Loucy (cell line): Measurements from ENCODE around the gene ARHGAP28.

ENCODE experiments used
- H2AFZ ChIP-seq: fragments of 200-600 bp; sonication (generic); 2 replicates; pipeline ENCODE4 v1.6.0; 2016; ENCODE audit warnings: antibody characterized with exemption, mild to moderate bottlenecking, low read length, moderate library complexity
- H3F3A ChIP-seq: fragments of 200-600 bp; 2 replicates; pipeline ENCODE4 v1.6.0; 2016; ENCODE audit warnings: antibody characterized with exemption, low read depth, mild to moderate bottlenecking
- H3K27me3 ChIP-seq: fragments of 200-600 bp; sonication (generic); 2 replicates; pipeline ENCODE4 v1.6.1; 2014; ENCODE audit warnings: low read length, mild to moderate bottlenecking; ENCODE audit not compliant: insufficient read depth, poor library complexity, severe bottlenecking
- H3K36me3 ChIP-seq: fragments of 200-600 bp; sonication (generic); 2 replicates; pipeline ENCODE4 v1.6.1; 2016; ENCODE audit warnings: low read length; ENCODE audit not compliant: insufficient read depth
- H3K4me1 ChIP-seq: fragments of 200-600 bp; sonication (generic); 2 replicates; pipeline ENCODE4 v1.5.1; 2014; ENCODE audit warnings: low read length, mild to moderate bottlenecking; ENCODE audit not compliant: insufficient read depth, poor library complexity, severe bottlenecking
- H3K4me2 ChIP-seq: fragments of 200-600 bp; sonication (generic); 2 replicates; pipeline ENCODE4 v1.6.0; 2014; ENCODE audit warnings: antibody characterized with exemption, low read length, low read depth, mild to moderate bottlenecking; ENCODE audit not compliant: poor library complexity, severe bottlenecking
- H3K4me3 ChIP-seq: fragments of 200-600 bp; sonication (generic); 2 replicates; pipeline ENCODE4 v1.5.1; 2014; ENCODE audit warnings: low read length, mild to moderate bottlenecking, mixed read lengths; ENCODE audit not compliant: poor library complexity, severe bottlenecking
- H3K79me2 ChIP-seq: fragments of 200-600 bp; sonication (generic); 2 replicates; pipeline ENCODE4 v1.6.1; 2014; ENCODE audit warnings: low read length; ENCODE audit not compliant: insufficient read depth
- H3K9ac ChIP-seq: fragments of 200-600 bp; sonication (generic); 2 replicates; pipeline ENCODE4 v1.6.0; 2014; ENCODE audit warnings: mild to moderate bottlenecking, low read depth, low read length, moderate library complexity; ENCODE audit not compliant: poor library complexity, severe bottlenecking
- H3K9me2 ChIP-seq: fragments of 200-600 bp; sonication (generic); replicated peaks from 2 replicates; pipeline ENCODE4 v1.6.1; 2016; ENCODE audit warnings: low read depth, low read length, mixed read lengths
- H3K9me3 ChIP-seq: fragments of 200-600 bp; sonication (generic); 2 replicates; pipeline ENCODE4 v1.6.1; 2014; ENCODE audit warnings: mild to moderate bottlenecking, antibody characterized with exemption, low read length, low read depth; ENCODE audit not compliant: insufficient read depth
- H4K20me1 ChIP-seq: fragments of 200-600 bp; sonication (generic); 2 replicates; pipeline ENCODE4 v1.6.0; 2014; ENCODE audit warnings: antibody characterized with exemption, low read length, mild to moderate bottlenecking; ENCODE audit not compliant: insufficient read depth, poor library complexity, severe bottlenecking
- CTCF ChIP-seq: fragments of 200-600 bp; sonication (generic); conservative IDR thresholded peaks from 2 replicates; pipeline ENCODE4 v1.5.1; 2014; ENCODE audit warnings: mild to moderate bottlenecking, antibody characterized with exemption, low read length
- EZH2phosphoT487 ChIP-seq: fragments of 200-600 bp; IDR thresholded peaks from 2 replicates; pipeline ENCODE4 v1.6.1; 2018; ENCODE audit warnings: antibody characterized with exemption, mild to moderate bottlenecking, moderate library complexity, borderline replicate concordance

ARHGAP28 gene

GRCh38 chr18:6830916-6831315 is 101.4 kb downstream of the ARHGAP28 start:
- Histone ChIP-seq H4K20me1 (no peaks in the 10 kb centered on the region), H3K4me3 (no peak overlapping the region), H3K4me1 (no peaks in the 10 kb centered on the region), H2AFZ (no peak overlapping the region), H3K36me3 (no peaks in the 10 kb centered on the region), H3K9me2 (no peaks in the 10 kb centered on the region), H3K9ac (no peak overlapping the region), H3K4me2 (no peak overlapping the region), H3K27me3 (no peaks in the 10 kb centered on the region), H3F3A (no peaks in the 10 kb centered on the region), H3K9me3 (no peaks in the 10 kb centered on the region), H3K79me2 (no peaks in the 10 kb centered on the region)
- TF ChIP-seq CTCF (no peak), EZH2phosphoT487 (no peak)

- Histone ChIP-seq H3K9ac (no peak overlapping the region), H2AFZ (no peak overlapping the region), H3K9me2 (no peaks in the 10 kb centered on the region), H4K20me1 (no peaks in the 10 kb centered on the region), H3K4me2 (no peak overlapping the region), H3K4me1 (no peaks in the 10 kb centered on the region), H3F3A (no peaks in the 10 kb centered on the region), H3K4me3 (no peak overlapping the region), H3K9me3 (no peaks in the 10 kb centered on the region), H3K36me3 (no peaks in the 10 kb centered on the region), H3K79me2 (no peaks in the 10 kb centered on the region), H3K27me3 (no peaks in the 10 kb centered on the region)
- TF ChIP-seq CTCF (no peak), EZH2phosphoT487 (no peak)
These were observed 105.8 kb downstream of the ARHGAP28 start for GRCh38 chr18:6835345-6835744.

- no peaks in the 10 kb centered on the region for H3K9me2 ChIP-seq
- no peaks in the 10 kb centered on the region for H3F3A ChIP-seq
- H3K9me3 ChIP-seq, result peaks cover 4% of the 10 kb centered on the region; the same call in 1 of the 2 replicates
- H3K4me2 ChIP-seq, result no peak overlapping the region
- no peak overlapping the region for H3K9ac ChIP-seq
- no peak overlapping the region for H2AFZ ChIP-seq
- no peaks in the 10 kb centered on the region for H3K27me3 ChIP-seq
- no peaks in the 10 kb centered on the region for H3K79me2 ChIP-seq
- TF ChIP-seq CTCF (no peak), EZH2phosphoT487 (no peak)
- H3K36me3 ChIP-seq, result no peaks in the 10 kb centered on the region
- H4K20me1 ChIP-seq, result no peaks in the 10 kb centered on the region
- no peaks in the 10 kb centered on the region for H3K4me1 ChIP-seq
- H3K4me3 ChIP-seq, result no peak overlapping the region
These were observed 106.8 kb downstream of the ARHGAP28 start for GRCh38 chr18:6836331-6836730.
